BJ (cell line): ENCODE measurements around the gene C12orf75. TPM values are rescaled to one million over a fixed set of nuclear protein-coding genes. Genes with fewer than 3 reads are reported as not detected.

Experiments
- CTCF ChIA-PET: fragments of 350-600 bp; formaldehyde crosslinking; extraction: SDS; loops from one replicate; lab custom pipeline; 2021; ENCODE audit warnings: antibody characterized with exemption, inconsistent platforms; lab: Yijun Ruan, JAX
- POLR2A ChIA-PET: fragments of 300-600 bp; sonication (Branson Sonifier 250); formaldehyde crosslinking; extraction: SDS; loops from one replicate; lab custom pipeline; 2021; ENCODE audit warnings: antibody characterized with exemption; lab: Charles Lee
- DNase-seq: peaks from one replicate; pipeline ENCODE4 v3.0.0-alpha.2; 2011; ENCODE audit warnings: low read depth
- H3K27me3 ChIP-seq: 2 replicates; pipeline ENCODE4 v1.6.0; 2011; ENCODE audit warnings: low read length; ENCODE audit not compliant: control insufficient read depth, insufficient read depth
- H3K36me3 ChIP-seq: 2 replicates; pipeline ENCODE4 v1.5.1; 2011; ENCODE audit warnings: low read length; ENCODE audit not compliant: control insufficient read depth, insufficient read depth
- H3K4me3 ChIP-seq: 2 replicates; pipeline ENCODE4 v1.5.1; 2011; ENCODE audit warnings: low read depth, mild to moderate bottlenecking, control low read depth, low read length
- polyA plus RNA-seq: library from polyadenylated mRNA; depleted of rRNA; stranded (reverse); fragments of >200 nt; gene quantifications from 2 replicates; pipeline ENCODE4 v1.2.3, GENCODE V29; 2011
- TF ChIP-seq, protein P1 (sequence below): IDR thresholded peaks from 2 replicates; pipeline ENCODE4 v1.5.1; 2011; ENCODE audit warnings: low read depth, mild to moderate bottlenecking, control low read depth, inconsistent platforms, low read length, moderate library complexity; ENCODE audit not compliant: insufficient read depth

The C12orf75 gene
- polyA plus RNA-seq, 1 experiment = 365 TPM

DNA sequence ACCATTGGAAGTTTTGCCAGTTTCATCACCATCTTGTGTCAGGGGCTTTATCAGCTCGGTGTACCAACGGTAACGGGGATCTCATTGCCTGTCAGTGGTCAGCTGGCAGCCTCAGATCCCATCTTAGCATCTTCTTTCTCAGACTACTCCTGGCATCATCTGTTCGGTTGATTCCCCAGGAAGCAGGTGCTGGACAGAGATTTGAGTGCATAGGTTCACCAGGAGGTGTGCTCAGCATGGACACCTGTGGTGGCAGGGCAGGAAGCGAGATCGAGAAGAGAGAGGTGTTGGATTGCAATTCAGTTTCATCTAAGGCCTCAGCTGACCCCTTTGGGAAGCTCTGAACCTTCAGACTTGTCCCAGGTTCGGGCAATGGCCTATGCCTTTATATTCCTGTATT, 76.0 kb downstream of the C12orf75 start:
- H3K4me3 ChIP-seq = no peak overlapping the region
- ChIA-PET CTCF (no interaction called here), POLR2A (no interaction called here)
- DNase-seq = no peak
- TF ChIP-seq, protein P1, sequence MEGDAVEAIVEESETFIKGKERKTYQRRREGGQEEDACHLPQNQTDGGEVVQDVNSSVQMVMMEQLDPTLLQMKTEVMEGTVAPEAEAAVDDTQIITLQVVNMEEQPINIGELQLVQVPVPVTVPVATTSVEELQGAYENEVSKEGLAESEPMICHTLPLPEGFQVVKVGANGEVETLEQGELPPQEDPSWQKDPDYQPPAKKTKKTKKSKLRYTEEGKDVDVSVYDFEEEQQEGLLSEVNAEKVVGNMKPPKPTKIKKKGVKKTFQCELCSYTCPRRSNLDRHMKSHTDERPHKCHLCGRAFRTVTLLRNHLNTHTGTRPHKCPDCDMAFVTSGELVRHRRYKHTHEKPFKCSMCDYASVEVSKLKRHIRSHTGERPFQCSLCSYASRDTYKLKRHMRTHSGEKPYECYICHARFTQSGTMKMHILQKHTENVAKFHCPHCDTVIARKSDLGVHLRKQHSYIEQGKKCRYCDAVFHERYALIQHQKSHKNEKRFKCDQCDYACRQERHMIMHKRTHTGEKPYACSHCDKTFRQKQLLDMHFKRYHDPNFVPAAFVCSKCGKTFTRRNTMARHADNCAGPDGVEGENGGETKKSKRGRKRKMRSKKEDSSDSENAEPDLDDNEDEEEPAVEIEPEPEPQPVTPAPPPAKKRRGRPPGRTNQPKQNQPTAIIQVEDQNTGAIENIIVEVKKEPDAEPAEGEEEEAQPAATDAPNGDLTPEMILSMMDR = no peak
- no peaks in the 10 kb centered on the region for H3K27me3 ChIP-seq
- H3K36me3 ChIP-seq = peaks cover 12% of the 10 kb centered on the region

GRCh38 chr12:105409279-105409678, 78.8 kb downstream of the C12orf75 start:
- TF ChIP-seq, protein P1 = no peak
- peaks cover 8% of the 10 kb centered on the region for H3K36me3 ChIP-seq
- no peak overlapping the region for H3K4me3 ChIP-seq
- DNase-seq = no peak
- ChIA-PET POLR2A (interaction anchor here (0.6 to 0.7 kb wide), 3 partner anchors 36 to 730 kb away, joined by 3 to 5 read pairs (median 5); no protein-coding TSS in a partner anchor), CTCF (interaction anchor here (0.6 to 1.4 kb wide), 2 partner anchors 26 to 34 kb away, joined by 4 to 5 read pairs; no protein-coding TSS in a partner anchor)
- no peaks in the 10 kb centered on the region for H3K27me3 ChIP-seq

- Histone ChIP-seq H3K4me3 (no peak overlapping the region), H3K27me3 (no peaks in the 10 kb centered on the region), H3K36me3 (peaks cover 8% of the 10 kb centered on the region)
- TF ChIP-seq, protein P1 = no peak
- ChIA-PET POLR2A (interaction anchor here (0.6 to 0.7 kb wide), 4 partner anchors 35 to 729 kb away, joined by 3 to 5 read pairs (median 3); no protein-coding TSS in a partner anchor), CTCF (interaction anchor here (0.6 to 0.7 kb wide), 2 partner anchors 33 to 1203 kb away, joined by 3 to 4 read pairs; no protein-coding TSS in a partner anchor)
- DNase-seq = no peak
Observed at GRCh38 chr12:105409801-105410471, 79.4 kb downstream of the C12orf75 start.

DNA sequence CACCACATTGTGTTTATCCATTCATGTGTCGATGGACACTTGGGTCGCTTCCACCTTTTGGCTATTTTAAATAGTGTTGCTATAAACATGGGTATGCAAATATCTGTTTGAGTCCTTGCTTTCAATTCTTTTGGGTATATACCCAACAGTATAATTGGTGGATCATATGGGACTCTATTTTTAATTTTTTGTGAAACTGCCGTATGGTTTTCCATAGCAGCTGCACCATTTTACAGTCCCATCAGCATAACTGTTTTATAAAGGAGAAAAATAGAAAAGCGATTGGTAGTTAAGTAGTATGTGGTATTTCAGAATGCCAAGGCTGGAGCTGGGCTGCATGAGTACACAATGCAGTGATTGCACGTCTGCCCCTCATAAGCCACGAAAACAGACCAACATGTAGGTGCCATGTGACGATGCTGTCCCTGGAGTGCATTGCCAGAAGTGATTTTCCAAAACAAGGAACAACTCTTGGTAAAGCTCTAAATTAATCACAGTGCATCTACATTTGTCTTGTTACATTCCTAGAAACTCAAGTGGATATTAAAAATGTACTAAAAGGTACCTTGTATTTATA, 83.5 kb downstream of the C12orf75 start:
- H3K4me3 ChIP-seq = no peak overlapping the region
- TF ChIP-seq, protein P1 = no peak
- no peaks in the 10 kb centered on the region for H3K27me3 ChIP-seq
- peaks cover 2% of the 10 kb centered on the region for H3K36me3 ChIP-seq
- DNase-seq = no peak
- ChIA-PET POLR2A (no interaction called here), CTCF (interaction anchor here (0.7 to 2.1 kb wide), 2 partner anchors 9 to 57 kb away, joined by 3 to 4 read pairs; no protein-coding TSS in a partner anchor)

GRCh38 chr12:105417732-105418131, 87.2 kb downstream of the C12orf75 start:
- no peaks in the 10 kb centered on the region for H3K36me3 ChIP-seq
- POLR2A ChIA-PET = interaction anchor here (0.6 kb wide), 1 partner anchor 17 kb away, joined by 6 read pairs; no protein-coding TSS in a partner anchor
- TF ChIP-seq, protein P1 = 0 out of 2 replicates have a peak, but pooled peaks have one; percentile 13
- DNase-seq = no peak
- CTCF ChIA-PET = interaction anchor here (0.6 to 4.4 kb wide), 7 partner anchors 27 to 806 kb away, joined by 3 to 57 read pairs (median 5); partner anchors contain the start of gene NUAK1
- no peak overlapping the region for H3K4me3 ChIP-seq
- no peaks in the 10 kb centered on the region for H3K27me3 ChIP-seq
